HG02870 (cell line): ENCODE results near the gene CEMP1.

Source experiments
- ATAC-seq: cut with Tn5 transposase; IDR thresholded peaks from one replicate; pipeline ENCODE4 v1.9.1; 2021; ENCODE audit warnings: mild to moderate bottlenecking, moderate library complexity; ENCODE audit not compliant: unreplicated experiment

The CEMP1 gene

DNA sequence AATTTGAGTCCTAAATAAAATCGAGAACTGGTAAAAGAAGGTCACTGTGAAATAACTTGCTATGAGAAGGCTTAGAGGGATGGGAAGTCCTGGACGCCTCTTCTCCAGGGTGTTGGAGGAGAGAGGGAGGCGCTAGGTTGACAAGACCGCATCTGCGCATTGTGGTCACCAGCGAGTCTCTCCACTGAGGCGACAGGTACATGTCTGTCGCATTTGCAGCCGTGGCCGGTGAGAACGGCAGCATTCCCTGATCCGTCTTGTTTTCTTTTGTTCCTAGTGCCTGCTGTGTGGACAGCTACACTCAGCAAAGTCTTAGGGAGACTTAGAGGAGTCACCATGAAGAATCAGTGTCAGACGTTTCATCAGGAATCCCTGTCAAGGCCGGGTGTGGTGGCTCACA, 25.5 kb downstream of the CEMP1 start:
- ATAC-seq: no peak

- no peak for ATAC-seq
These were observed 29.0 kb downstream of the CEMP1 start for GRCh38 chr16:2501946-2502895.

DNA sequence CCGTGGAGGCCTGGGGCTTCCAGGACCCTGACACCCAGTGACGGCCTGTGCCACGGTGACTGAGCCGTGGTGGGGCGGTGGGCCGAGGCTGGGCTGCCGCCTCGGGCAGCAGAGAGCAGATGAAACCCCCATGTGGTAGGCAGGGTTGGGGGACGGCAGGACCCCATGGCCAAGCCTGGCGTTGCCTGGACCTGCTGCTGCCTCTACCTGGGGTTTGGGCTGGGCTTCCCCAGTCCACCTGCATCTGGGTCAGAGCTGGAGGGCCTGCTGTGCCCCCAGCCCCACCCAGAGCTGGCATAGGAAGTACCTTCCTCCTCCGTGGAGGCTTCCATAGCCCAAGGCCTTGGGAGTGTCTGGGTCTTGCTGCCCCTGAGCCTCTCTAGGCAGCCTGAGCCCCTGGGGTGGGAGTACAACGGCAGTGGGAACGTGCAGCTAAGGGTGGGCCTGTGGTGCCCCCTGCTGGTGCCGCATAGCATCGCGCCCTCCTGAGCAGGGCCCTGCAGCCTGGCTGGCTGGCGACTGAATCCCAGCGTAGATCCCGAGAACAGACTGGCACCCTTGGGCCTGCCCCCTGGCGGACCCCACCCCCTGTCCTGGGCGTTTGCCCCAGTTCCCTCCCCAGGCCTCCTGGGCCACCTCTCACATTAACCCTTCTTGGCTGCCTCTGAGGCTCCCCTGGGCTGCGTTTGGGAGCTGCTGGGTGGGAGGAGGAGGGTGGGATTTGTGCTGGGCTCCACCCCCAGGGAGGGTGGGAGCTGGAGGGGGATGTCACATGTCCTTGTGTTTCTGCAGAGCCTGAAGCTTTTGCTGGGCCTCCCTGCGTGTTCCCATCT, 30.1 kb downstream of the CEMP1 start:
- ATAC-seq: peak; percentile 53

DNA sequence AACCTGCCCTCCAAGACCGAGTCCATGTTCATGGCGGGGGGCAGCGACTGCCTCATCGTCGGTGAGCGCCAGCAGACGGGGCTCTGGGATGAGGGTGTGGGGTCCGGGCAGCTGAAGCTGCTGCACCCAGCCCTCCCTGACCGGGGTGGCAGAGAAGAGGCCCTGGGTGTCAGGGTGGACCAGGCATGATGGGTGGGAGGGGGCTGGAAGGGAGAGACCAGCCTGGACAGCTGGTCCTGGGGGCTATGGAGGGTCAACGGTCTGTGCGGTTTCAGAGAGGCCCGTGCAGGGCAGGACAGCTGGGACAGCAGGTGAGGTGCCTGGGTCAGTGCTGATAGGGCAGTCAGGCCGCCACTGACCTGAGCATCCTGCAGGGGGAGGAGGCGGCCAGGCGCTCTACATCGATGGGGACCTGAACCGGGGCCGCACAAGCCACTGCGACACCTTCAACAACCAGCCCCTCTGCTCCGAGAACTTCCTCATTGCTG, 30.7 kb downstream of the CEMP1 start:
- ATAC-seq: no peak

DNA sequence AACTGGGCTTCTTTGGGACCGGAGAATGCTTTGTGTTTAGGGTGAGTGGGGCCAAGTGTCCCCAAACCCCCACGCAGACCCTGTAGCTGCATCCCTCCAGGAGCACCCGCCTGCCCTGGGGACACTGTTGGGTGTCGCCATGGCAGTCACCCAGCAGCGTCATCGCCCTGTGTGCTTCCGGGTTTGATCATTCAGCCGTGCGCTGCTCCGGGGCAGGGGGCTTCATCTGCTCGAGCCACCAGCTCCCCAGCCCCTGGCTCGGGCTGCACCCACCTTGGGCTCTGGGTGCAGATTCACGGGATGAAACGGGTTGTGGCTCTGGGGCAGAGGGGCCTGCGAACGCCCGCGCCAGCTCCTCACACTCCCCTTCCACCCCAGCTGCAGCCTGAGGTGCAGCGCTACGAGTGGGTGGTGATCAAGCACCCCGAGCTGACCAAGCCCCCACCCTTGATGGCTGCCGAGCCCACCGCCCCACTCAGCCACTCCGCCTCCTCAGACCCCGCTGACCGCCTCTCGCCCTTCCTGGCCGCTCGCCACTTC, 31.2 kb downstream of the CEMP1 start:
- ATAC-seq: no peak

- ATAC-seq: no peak
These were observed 31.8 kb downstream of the CEMP1 start for GRCh38 chr16:2499454-2499853.

- no peak for ATAC-seq
These were observed 32.5 kb downstream of the CEMP1 start for GRCh38 chr16:2498531-2499253.

DNA sequence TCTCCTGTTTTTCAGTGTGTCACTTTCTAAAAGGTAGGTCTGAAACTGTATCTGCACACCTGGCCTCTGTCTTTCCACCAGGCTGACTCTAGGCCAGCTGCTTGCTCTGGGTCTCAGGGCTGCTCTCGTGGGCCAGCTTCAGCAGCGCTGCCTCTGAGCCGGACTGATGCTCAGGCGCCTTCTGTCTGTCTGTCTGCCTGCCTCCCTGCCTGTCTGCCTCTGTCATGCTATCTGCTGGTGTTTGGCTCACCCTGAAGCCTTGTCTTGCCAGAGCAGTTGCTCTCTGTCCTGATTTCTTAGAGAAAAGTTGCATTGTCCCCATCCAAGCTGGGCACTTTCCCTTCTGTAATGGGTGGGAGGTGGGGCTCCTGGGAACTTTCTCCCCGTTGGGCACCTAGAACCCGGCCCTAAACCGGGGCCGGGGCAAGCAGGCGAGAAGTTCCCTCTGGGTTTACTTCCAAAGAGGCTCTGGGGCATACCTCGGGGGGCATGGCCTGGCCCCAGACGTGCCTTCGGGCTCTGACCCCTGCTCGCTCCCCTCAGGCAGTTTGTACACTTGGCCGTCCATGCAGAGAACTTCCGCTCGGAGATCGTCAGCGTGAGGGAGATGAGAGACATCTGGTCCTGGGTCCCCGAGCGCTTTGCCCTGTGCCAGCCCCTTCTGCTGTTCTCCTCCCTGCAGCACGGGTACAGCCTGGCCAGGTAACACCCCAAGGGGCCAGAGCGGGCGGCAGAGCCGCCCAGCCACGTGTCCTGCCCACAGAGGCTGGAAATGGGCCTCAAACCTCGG, 33.3 kb downstream of the CEMP1 start:
- ATAC-seq: no peak

GRCh38 chr16:2497116-2497630, 34.0 kb downstream of the CEMP1 start:
- no peak for ATAC-seq

- ATAC-seq: no peak
These were observed 34.7 kb downstream of the CEMP1 start for GRCh38 chr16:2496223-2497115.

DNA sequence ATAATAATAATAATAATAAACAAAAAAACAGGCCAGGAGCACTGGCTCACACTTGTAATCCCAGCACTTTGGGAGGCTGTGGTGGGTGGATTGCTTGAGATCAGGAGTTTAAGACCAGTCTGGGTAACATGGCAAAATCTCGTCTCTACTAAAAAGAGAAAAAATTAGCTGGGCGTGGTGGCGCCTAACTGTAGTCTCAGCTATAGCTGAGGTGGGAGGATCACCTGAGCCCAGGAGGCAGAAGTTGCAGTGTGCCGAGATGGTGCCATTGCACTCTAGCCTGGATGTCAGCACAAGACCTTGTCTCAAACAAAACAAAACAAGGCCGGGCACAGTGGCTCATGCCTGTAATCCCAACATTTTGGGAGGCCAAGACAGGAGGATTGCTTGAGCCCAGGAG, 36.2 kb downstream of the CEMP1 start:
- ATAC-seq: no peak

GRCh38 chr16:2494616-2495015, 36.6 kb downstream of the CEMP1 start:
- ATAC-seq: no peak

GRCh38 chr16:2493605-2494004, 37.6 kb downstream of the CEMP1 start:
- no peak for ATAC-seq

DNA sequence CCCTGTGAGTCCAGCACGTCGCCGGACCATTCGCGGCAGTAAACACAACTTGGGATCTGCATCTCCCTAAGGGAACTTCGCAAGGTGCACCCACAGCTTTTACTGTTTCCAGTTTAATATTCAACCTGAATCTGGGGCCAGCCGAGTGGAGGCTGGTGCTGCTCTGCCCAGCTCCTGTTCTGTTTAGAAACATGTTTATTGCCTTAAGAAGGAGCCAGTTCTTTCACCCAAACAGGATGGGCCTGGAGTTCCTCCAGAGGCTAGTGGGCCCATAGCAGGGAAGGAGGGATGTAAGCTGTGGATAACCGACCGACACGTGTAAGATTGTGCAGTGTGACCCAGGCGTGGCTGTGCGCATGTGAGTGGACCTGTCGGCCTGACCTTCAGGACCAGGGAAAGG, 38.9 kb downstream of the CEMP1 start:
- no peak for ATAC-seq

DNA sequence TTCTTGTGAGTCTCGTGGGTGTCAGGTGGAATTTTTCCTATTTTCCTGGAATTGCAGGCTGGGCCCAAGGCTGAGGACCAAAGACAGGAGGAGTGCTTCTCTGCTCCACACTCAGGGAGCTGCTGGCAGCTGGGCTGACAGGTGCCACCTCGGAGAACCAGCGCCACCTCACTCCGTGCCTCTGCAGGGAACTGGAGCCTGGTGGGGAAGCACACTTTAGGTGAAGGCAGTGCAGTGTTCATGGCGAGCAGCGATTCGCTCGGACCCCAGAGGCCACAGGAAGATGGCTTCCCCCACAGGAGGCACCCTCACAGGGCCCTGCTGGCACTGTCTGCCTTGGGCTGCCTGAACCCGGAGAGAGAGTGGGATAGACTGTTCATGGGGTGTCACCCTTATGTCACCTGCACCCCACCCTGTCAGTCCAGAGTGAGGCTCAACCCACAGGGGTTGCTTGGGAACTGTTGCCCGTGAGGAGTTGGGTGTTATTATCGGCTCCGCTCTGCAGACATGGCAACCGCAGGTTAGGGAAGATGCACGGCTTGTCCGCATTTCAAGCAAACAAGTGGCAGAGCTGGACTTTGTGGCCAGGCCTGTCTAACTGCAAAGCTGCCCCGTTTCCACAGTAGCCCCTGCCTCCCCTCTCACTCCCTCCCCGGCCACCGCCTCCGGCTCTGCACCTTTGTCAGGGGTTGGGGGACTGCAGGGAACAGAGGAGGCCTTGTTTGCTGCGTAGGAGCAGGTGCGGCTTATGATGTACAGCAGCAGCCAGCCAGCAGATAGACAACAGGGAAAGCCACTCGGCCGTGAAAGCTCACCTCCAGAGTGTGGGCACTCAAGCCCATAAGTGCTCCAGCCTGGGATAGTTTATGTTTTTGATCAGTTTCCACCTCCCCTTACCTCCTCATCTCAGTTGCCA, 40.8 kb downstream of the CEMP1 start:
- no peak for ATAC-seq

DNA sequence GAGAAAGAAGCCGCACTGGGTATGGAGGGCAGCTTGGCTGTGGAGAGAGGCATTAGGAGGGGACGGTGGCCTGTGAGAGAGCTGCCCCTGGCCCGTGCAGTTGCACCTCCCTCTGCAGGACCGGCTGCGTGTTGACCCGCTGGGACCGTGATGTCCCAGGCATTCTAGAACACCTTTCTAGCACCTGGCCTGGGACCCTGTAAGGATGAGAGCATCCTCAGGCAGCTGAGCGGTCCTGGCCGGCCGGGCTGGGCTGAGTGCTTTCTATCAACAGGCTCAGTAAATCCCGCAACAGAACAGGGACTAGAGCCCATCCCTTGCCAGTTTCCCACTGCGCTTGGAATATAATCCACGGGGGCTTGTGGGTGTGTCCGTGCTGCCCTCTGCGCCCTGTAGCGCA, 41.6 kb downstream of the CEMP1 start:
- no peak for ATAC-seq

DNA sequence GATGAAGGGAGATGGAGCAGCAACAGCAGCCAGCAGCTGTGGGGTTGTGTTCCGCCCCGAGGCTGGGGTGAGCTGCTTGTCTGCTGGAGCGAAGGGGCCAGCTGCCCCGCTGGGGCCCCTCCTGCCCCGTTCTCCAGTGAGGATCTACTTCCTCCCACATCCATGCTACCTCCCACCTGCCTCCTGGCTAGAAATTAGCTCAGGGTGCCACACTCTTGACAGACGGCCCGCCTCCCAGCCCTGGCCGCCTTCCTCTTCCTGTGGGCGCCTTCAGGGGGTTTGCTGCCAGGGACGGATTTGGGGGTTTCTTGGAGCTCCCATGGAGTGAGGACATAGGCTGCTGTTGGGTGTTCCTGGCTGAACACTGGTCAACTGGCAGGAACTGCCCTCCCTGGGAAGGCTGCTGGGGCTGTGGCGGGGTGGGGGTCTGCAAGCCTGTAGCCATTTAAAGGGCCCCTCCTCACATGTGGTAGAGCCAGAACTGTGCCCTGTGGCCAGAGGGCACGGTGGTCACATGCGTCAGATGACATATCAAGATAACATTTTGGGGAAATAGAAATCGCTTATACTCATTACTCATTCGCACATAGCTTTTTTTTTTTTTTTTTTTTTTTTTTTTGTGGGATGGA, 43.2 kb downstream of the CEMP1 start:
- ATAC-seq: no peak
